ENCODE results near the gene HMGA1.

- TF ChIP-seq CTCF (IDR thresholded peaks at IDR 0.05; ENCODE audit: poor library complexity, severe bottlenecking) (no peak), REST (IDR thresholded peaks at IDR 0.05; ENCODE audit: borderline replicate concordance) (no peak), MXI1 (conservative IDR thresholded peaks at IDR 0.05; ENCODE audit: poor library complexity, severe bottlenecking) (no peak), TAF1 (IDR thresholded peaks at IDR 0.05; ENCODE audit: low read depth) (no peak), EZH2 (IDR thresholded peaks at IDR 0.05; ENCODE audit: borderline replicate concordance, insufficient read depth, low read length, poor library complexity, severe bottlenecking) (no peak), RAD21 (conservative IDR thresholded peaks at IDR 0.05) (no peak), POLR2AphosphoS5 (IDR thresholded peaks at IDR 0.05) (no peak)
Measured at GRCh38 chr6:34239500-34239825, 2.8 kb downstream of the HMGA1 start.
